B cell (primary cell): ENCODE data around the gene FBN1. TPM values are rescaled to one million over a fixed set of nuclear protein-coding genes. Genes with fewer than 3 reads are reported as not detected.

Experiments used
- ATAC-seq: fragments of 200-7000 bp; cut with Tn5 transposase; one replicate; pipeline ENCODE4 v1.10.0; 2021; ENCODE audit warnings: low read depth, mild to moderate bottlenecking, moderate number of reproducible peaks, moderate library complexity
- CTCF ChIA-PET: fragments of 350-600 bp; sonication (Branson Sonifier 250); formaldehyde crosslinking; loops from one replicate; lab custom pipeline; 2021; ENCODE audit warnings: antibody characterized with exemption, inconsistent platforms; lab: Charles Lee
- POLR2A ChIA-PET: fragments of 350-600 bp; sonication (Branson Sonifier 250); formaldehyde crosslinking; loops from one replicate; lab custom pipeline; 2021; ENCODE audit warnings: antibody characterized with exemption; lab: Charles Lee
- DNase-seq: peaks from one replicate; pipeline ENCODE4 v3.0.0; 2013
- H2AFZ ChIP-seq: 2 replicates; pipeline ENCODE4 v1.6.1; 2012; ENCODE audit warnings: mild to moderate bottlenecking, low read depth, low read length; ENCODE audit not compliant: insufficient read depth, poor library complexity, severe bottlenecking
- H3K27ac ChIP-seq, 2 donors: 1 replicate in 1 of 2; 2 replicates in 1 of 2; pipeline ENCODE4 v1.5.1; 2012 to 2013; ENCODE audit warnings: low read length in 2 of 2, mild to moderate bottlenecking in 2 of 2, moderate library complexity in 1 of 2
- H3K27me3 ChIP-seq, 4 experiments: fragments of 200-600 bp in 1 of 4; sonication (generic) in 1 of 4; replicated peaks in 1 of 4; 1 replicate in 2 of 4; 2 replicates in 2 of 4; pipeline versions ENCODE4 v1.6.1 to v1.7.0; 2013 to 2016; ENCODE audit warnings: low read length in 3 of 4, mild to moderate bottlenecking in 2 of 4, mixed read lengths in 1 of 4, moderate library complexity in 1 of 4; ENCODE audit not compliant: insufficient read depth in 4 of 4, control insufficient read depth in 3 of 4; ENCODE audit errors: control extremely low read depth in 1 of 4
- H3K36me3 ChIP-seq, 2 experiments: replicated peaks in 1 of 2; 1 replicate in 1 of 2; 2 replicates in 1 of 2; pipeline versions ENCODE4 v1.6.1 to v1.7.1; 2013; ENCODE audit warnings: low read length in 1 of 2; ENCODE audit not compliant: insufficient read depth in 2 of 2, control insufficient read depth in 1 of 2; ENCODE audit errors: control extremely low read depth in 1 of 2, extremely low read depth in 1 of 2
- H3K4me1 ChIP-seq, 2 donors: fragments of 200-600 bp in 1 of 2; sonication (generic) in 1 of 2; 1 replicate in 1 of 2; 2 replicates in 1 of 2; pipeline versions ENCODE4 v1.5.1 to v1.6.1; 2013 to 2017; ENCODE audit warnings: low read length in 2 of 2; ENCODE audit not compliant: control insufficient read depth in 2 of 2, insufficient read depth in 2 of 2
- H3K4me2 ChIP-seq: replicated peaks from 2 replicates; pipeline ENCODE3; 2012; ENCODE audit warnings: mild to moderate bottlenecking, low read depth, low read length; ENCODE audit not compliant: poor library complexity, severe bottlenecking
- H3K4me3 ChIP-seq, 5 experiments: fragments of 200-600 bp in 1 of 5; sonication (generic) in 1 of 5; 1 replicate in 3 of 5; 2 replicates in 2 of 5; pipeline versions ENCODE4 v1.5.1 to v1.7.0; 2011 to 2016; ENCODE audit warnings: low read length in 4 of 5, mild to moderate bottlenecking in 4 of 5, low read depth in 2 of 5, control low read depth in 1 of 5, moderate library complexity in 1 of 5; ENCODE audit not compliant: insufficient read depth in 1 of 5; ENCODE audit errors: control extremely low read depth in 1 of 5, extremely low read depth in 1 of 5
- H3K79me2 ChIP-seq: fragments of 200-600 bp; sonication (generic); one replicate; pipeline ENCODE4 v1.6.0; 2016; ENCODE audit warnings: low read length; ENCODE audit not compliant: control insufficient read depth, insufficient read depth
- H3K9ac ChIP-seq: fragments of 200-600 bp; sonication (generic); 2 replicates; pipeline ENCODE4 v1.6.1; 2017; ENCODE audit warnings: mild to moderate bottlenecking, low read length, moderate library complexity
- H3K9me3 ChIP-seq, 3 donors: one replicate each; pipeline versions ENCODE4 v1.6.1 to v1.7.1; 2013; ENCODE audit warnings: low read length in 2 of 3; ENCODE audit not compliant: control insufficient read depth in 2 of 3, insufficient read depth in 1 of 3; ENCODE audit errors: control extremely low read depth in 1 of 3
- H4K20me1 ChIP-seq: 2 replicates; pipeline ENCODE4 v1.6.0; 2012; ENCODE audit warnings: mild to moderate bottlenecking, low read length; ENCODE audit not compliant: insufficient read depth, control insufficient read depth, poor library complexity, severe bottlenecking
- H3K27ac Mint-ChIP-seq: one replicate; pipeline ENCODE4 v1.8.0; 2021; ENCODE audit warnings: mixed read lengths
- H3K27me3 Mint-ChIP-seq: one replicate; pipeline ENCODE4 v1.8.0; 2021; ENCODE audit warnings: mixed read lengths
- H3K4me1 Mint-ChIP-seq: one replicate; pipeline ENCODE4 v1.8.0; 2021; ENCODE audit warnings: mixed read lengths
- H3K4me3 Mint-ChIP-seq: one replicate; pipeline ENCODE4 v1.8.0; 2021; ENCODE audit warnings: mixed read lengths
- H3K9me3 Mint-ChIP-seq: one replicate; pipeline ENCODE4 v1.8.0; 2022; ENCODE audit warnings: mixed read lengths; ENCODE audit not compliant: insufficient read depth
- CTCF ChIP-seq: fragments of 200-600 bp; IDR thresholded peaks from one replicate; pipeline ENCODE4 v1.8.0; 2022; ENCODE audit warnings: antibody characterized with exemption, mild to moderate bottlenecking
- EZH2 ChIP-seq: IDR thresholded peaks from 2 replicates; pipeline ENCODE4 v1.6.1; 2012; ENCODE audit warnings: borderline replicate concordance, low read depth, mild to moderate bottlenecking, moderate library complexity, low read length; ENCODE audit not compliant: insufficient read depth, poor library complexity, severe bottlenecking
- WGBS: methylation state at CpG from one replicate; pipeline ENCODE4 v1.1.5; 2013; ENCODE audit warnings: missing lambda C conversion rate; ENCODE audit not compliant: insufficient coverage; 5-methylcytosine and 5-hydroxymethylcytosine counted together
- intact Hi-C: fragments of 100-400 bp; cut with micrococcal nuclease; formaldehyde crosslinking; loops from one replicate; pipeline ENCODE4 v1.10.0; 2022
- polyA plus RNA-seq: library from polyadenylated mRNA; depleted of rRNA; stranded (reverse); fragments of >200 nt; gene quantifications from 2 replicates; pipeline ENCODE4 v1.2.3, GENCODE V29; 2012
- total RNA-seq, 2 donors: library from RNA; stranded (reverse); fragments of 120-200 nt in 1 of 2; gene quantifications; 1 replicate in 1 of 2; 2 replicates in 1 of 2; pipeline versions ENCODE4 v1.2.3 to v1.2.4, GENCODE V29; 2013 to 2022

Gene FBN1
- total and polyA plus RNA-seq, 2 donors (not counting 1 experiment from before 2014, with no cell fraction given), result 0.15 to 0.25 TPM

GRCh38 chr15:48574187-48574586, 71.3 kb downstream of the FBN1 start:
- TF ChIP-seq CTCF (no peak), EZH2 (no peak)
- Histone ChIP-seq H3K27me3 (no peaks in the 10 kb centered on the region), H3K9me3 (no peaks in the 10 kb centered on the region), H3K36me3 (no peaks in the 10 kb centered on the region), H2AFZ (no peak overlapping the region), H3K4me3 (no peak overlapping the region), H3K9ac (no peak overlapping the region), H3K4me2 (no peak overlapping the region), H3K79me2 (no peaks in the 10 kb centered on the region), H4K20me1 (no peaks in the 10 kb centered on the region), H3K27ac (no peak overlapping the region), H3K4me1 (no peaks in the 10 kb centered on the region)
- intact Hi-C loops, result no loop called here
- DNase-seq, result no peak
- CTCF ChIA-PET, result no interaction called here
- Mint-ChIP-seq H3K27me3 (no peaks in the 10 kb centered on the region), H3K9me3 (no peaks in the 10 kb centered on the region), H3K4me1 (no peaks in the 10 kb centered on the region), H3K27ac (no peak overlapping the region), H3K4me3 (no peak overlapping the region)
- POLR2A ChIA-PET, result no interaction called here
- no peak for ATAC-seq

GRCh38 chr15:48573780-48574179, 71.7 kb downstream of the FBN1 start:
- no peak for TF ChIP-seq EZH2
- no peak for TF ChIP-seq CTCF
- intact Hi-C loops, result no loop called here
- Mint-ChIP-seq H3K4me1 (no peaks in the 10 kb centered on the region), H3K4me3 (no peak overlapping the region), H3K9me3 (no peaks in the 10 kb centered on the region), H3K27me3 (no peaks in the 10 kb centered on the region), H3K27ac (no peak overlapping the region)
- ATAC-seq (no peak), DNase-seq (no peak)
- no peak overlapping the region for H3K27ac ChIP-seq
- POLR2A ChIA-PET, result no interaction called here
- H3K36me3 ChIP-seq, result no peaks in the 10 kb centered on the region
- WGBS, result 100% methylated on average over 4 of the region's 4 CpGs
- H3K9ac ChIP-seq, result no peak overlapping the region
- H3K79me2 ChIP-seq, result no peaks in the 10 kb centered on the region
- no peaks in the 10 kb centered on the region for H4K20me1 ChIP-seq
- H2AFZ ChIP-seq, result no peak overlapping the region
- H3K27me3 ChIP-seq, result no peaks in the 10 kb centered on the region
- no peak overlapping the region for H3K4me3 ChIP-seq
- H3K4me2 ChIP-seq, result no peak overlapping the region
- H3K9me3 ChIP-seq, result no peaks in the 10 kb centered on the region
- CTCF ChIA-PET, result no interaction called here
- no peaks in the 10 kb centered on the region for H3K4me1 ChIP-seq
